Right ventricle myocardium inferior (tissue), 1 donor: ENCODE results near the gene CFAP298. TPM values are rescaled to one million over a fixed set of nuclear protein-coding genes. Genes with fewer than 3 reads are reported as not detected.
"Not testable (repeated sequence)": the region's sequence is repeated elsewhere in the genome, so short reads cannot be mapped to it uniquely, and the experiment has no call there.

Experiments used
- ATAC-seq: fragments of 200-7000 bp; cut with Tn5 transposase; one replicate; pipeline ENCODE4 v1.9.1; 2020; ENCODE audit warnings: mild to moderate bottlenecking, moderate library complexity
- DNase-seq: peaks from one replicate; pipeline ENCODE4 v3.0.0; 2021; ENCODE audit errors: missing footprints
- intact Hi-C: fragments of 100-400 bp; cut with DNase I; formaldehyde crosslinking; loops from one replicate; pipeline ENCODE4 v1.11.0; 2022
- total RNA-seq: library from RNA; stranded (reverse); fragmentation: NEBNext Ultra II Directional; extraction: Animal tissue kit (Norgen Biotek cat#: 25700); gene quantifications from one replicate; pipeline ENCODE4 v1.2.1, GENCODE V29; 2021
- donor health status: DM: no; HTN: yes; CAD: no; lungs with severe emphysema.

Gene CFAP298
- total RNA-seq, 1 donor from 2014 or later, result 18.4 TPM

DNA sequence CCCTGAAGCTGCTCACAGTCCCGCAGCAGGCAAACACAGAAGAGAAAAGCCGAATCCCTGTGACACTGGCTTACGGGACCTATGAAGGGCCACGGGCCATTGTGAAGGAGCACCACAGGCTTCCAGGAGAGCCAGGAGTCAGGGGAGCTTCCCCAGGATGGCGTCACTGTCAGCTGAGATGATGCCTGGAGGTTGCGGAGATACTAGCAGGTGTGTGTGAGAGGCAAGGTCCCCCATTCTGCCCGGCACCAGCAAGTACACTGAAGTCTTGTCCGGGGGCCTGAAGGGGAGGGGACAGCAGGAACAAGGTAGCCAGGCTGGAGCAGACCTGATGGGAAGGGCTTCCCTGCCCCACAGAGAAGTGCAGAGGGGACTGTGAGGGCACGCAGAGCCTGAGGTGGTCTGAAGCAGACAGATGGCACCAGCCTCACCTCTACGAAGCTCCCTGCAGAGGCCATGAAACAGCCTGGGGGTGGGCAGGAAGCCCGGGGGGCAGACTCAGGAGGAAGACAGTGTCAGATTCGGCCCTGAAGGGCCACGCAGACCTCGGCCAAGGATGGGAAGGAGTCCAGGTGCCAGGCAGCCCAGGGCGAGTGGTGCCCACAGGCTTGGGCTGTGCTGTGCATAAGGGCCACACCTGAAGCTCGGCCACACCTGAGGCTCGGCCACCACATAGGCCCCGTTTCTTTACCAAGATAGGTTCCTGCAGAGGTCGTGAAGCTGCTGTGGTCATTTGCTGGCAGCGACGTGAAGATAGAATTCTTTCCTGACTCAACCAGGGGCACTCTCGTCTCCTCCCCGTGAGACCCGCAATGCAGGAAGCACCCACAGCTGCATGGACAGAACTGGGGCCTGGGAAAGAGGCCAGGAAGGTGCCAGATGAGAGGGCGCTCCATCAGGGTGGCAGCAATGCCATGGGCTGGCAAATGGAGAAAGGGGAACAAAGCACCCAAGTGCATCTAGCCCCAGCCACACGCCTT is 36.9 kb downstream of the CFAP298 start:
- DNase-seq, result no peak
- intact Hi-C loops, result no loop called here
- ATAC-seq, result no peak

DNA sequence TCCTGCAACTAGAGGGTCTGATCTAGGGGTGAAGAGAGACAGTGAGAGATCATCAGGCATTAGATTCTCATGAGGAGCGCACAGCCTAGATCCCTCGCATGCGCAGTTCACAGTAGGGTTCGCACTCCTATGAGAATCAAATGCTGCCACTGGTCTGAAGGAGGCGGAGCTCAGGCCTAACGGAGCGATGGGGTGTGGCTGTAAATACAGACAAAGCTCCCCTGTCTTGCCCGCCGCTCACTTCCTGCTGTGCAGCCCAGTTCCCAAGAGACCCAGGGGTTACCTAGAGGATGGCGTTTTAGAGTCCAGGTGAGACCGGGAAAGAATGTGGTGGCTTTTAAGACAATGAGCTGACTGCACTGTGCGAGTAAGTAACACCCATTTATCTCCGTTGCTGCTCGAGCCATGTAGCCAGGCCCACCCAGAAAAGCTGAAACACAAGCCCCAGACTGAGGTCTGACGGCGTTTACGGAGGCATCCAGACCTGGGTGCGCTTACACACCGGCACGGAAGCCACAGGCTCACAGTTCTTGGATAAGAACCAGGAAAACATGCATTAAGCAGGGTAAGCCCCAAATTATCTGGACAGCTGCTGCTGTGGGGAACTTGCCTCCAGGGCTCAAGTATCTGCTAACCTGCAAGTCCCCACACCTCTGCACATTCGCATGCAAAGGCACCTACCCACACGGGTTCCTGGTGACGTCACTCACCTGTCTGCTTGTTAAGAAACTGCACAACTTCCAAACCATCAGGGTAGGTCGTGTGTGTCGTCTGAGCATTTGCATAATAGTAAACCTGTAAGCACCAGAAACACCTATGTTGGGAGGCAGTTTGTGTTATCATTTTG is 39.4 kb downstream of the CFAP298 start:
- no peak for DNase-seq
- intact Hi-C loops, result no loop called here
- ATAC-seq, result no peak

DNA sequence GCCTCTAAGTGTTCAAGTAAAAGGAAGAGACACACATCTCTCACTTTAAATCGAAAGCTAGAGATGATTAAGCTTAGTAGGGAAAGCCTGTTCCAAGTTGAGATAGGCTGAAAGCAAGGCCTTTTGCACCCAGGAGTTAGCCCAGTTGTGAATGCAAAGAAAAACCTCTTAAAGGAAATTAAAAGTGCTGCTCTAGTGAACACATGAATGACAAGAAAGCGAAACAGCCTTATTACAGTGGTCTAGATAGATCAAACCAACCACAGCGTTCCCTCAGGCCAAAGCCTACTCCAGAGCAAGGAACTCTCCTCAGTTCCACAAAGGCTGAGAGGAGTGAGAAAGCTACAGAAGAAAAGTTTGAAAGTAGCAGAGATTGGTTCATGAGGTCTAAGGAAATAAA is 41.7 kb downstream of the CFAP298 start:
- DNase-seq (no peak), ATAC-seq (no peak)
- intact Hi-C loops, result no loop called here

GRCh38 chr21:32569261-32570230 is 42.6 kb downstream of the CFAP298 start:
- DNase-seq (peak; percentile 83), ATAC-seq (peak; percentile 89)
- intact Hi-C loops, result no loop called here

DNA sequence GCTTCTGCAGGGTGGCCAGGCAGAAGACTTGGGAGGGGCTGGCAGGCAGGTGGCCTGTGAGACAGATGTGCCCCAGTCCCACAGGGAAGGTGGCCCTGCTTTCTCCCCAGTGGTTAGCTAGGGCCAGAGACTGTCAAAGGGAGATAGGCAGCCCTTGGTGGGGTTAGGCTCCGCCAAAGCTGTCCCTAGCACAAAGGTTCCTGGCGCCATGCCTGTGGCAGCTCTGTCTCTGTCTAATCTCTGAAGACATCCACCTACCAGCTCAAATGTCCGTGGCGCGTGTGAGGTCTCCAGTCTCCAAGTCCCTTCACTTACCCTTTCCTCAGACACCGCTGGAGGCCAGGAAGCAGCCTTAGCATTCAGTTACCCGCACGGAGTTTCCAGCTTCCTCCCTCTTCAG is 44.6 kb downstream of the CFAP298 start:
- no peak for DNase-seq
- ATAC-seq, result no peak
- intact Hi-C loops, result no loop called here

DNA sequence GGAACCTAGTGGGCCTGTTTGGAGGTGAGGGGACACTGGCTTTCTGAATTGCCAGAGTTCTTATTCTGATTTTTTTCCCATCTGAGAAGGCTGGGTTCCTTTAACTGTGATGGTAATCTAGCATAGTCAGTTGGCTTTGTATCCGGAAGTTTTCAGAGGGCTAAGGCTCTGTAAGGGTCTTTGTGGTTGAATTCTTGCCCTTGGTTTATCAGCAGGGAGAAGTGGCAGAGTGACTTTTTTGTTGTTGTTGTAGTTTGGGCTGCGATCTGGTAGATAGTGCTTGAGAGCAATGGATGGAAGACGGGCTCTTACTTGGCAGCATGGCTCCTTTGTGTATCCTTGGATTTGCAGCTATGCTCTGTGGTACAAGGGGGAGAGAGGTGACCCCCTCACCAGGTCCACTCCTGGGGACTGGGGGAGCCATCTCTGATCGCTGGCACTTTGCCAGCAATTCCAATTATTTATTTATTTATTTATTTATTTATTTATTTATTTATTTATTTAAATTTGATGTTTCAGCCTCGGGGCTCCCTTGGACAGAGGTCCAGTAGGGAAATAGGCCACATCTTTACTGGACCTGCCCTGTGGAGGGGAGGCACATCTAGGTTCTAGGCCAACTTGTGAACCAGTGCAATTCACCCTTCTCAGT is 45.3 kb downstream of the CFAP298 start:
- DNase-seq (no peak), ATAC-seq (no peak)
- intact Hi-C loops, result no loop called here

DNA sequence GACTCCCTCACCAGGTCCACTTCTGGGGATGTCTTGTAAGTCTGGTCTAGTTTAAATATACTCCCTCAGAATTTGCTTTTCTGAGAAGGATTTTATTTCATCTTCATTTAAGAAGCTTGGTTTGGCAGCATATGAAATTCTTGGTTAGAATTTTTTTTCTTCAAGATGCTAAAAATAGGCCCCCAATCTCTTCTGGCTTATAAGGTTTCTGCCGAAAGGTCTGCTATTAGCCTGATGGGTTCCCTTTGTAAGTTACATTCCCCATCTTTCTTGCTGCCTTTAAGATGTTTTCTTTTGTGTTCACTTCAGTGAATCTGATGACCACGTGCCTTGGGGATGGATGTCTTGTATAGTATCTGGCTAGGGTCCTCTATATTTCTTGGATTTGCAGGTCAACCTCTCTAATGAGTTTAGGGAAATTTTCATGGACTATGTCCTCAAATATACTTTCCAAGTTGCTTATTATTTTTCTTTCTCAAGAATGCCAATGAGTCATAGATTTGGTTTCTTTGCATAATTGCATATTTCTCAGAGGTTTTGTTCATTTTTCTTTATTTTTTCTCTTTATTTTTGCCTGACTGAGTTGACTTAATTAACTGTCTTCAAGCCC is 46.2 kb downstream of the CFAP298 start:
- intact Hi-C loops, result no loop called here
- no peak for ATAC-seq
- no peak for DNase-seq

DNA sequence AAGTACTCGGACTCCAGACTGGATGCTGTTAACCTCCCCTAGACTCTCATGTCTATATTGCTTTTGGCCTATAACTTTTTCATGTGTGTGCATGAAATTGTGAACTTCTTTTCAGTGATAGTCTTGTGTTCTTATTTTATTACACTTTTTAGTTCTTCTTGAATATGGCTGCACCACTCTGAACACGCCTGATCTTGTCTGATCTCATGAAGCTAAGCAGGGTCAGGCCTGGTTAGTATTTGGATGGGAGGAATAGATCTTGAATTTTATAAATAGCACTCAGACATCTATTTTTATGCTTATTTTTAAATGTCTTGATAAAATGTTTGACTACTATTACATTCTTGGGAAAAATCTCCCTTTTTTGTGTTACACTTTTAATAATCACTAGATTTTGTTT is 49.3 kb downstream of the CFAP298 start:
- DNase-seq (no peak), ATAC-seq (no peak)
- intact Hi-C loops, result loop anchor here (2.0 to 5.0 kb wide), 2 partner anchors 41 to 160 kb away; no protein-coding TSS in a partner anchor

DNA sequence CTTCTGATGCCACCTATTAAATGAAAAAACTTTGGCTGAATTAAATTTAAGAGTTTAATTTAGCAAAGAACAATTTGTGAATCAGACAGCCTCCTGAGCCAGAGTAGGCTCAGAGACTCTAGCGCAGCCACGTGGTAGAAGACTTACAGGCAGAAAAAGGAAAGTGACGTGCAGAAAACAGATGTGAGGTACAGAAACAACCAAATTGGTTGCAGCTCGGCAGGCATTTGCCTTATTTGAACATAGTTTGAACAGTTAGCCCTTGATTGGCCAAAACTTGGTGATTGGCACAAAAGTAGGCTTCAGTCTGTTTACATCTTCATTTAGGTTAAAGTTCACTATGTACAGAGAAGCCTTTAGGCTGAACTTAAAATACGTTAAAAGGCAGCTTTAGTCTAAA is 49.8 kb downstream of the CFAP298 start:
- intact Hi-C loops, result loop anchor here (2.0 to 5.0 kb wide), 2 partner anchors 40 to 160 kb away; no protein-coding TSS in a partner anchor
- peak; percentile 63 for ATAC-seq
- DNase-seq, result no peak

DNA sequence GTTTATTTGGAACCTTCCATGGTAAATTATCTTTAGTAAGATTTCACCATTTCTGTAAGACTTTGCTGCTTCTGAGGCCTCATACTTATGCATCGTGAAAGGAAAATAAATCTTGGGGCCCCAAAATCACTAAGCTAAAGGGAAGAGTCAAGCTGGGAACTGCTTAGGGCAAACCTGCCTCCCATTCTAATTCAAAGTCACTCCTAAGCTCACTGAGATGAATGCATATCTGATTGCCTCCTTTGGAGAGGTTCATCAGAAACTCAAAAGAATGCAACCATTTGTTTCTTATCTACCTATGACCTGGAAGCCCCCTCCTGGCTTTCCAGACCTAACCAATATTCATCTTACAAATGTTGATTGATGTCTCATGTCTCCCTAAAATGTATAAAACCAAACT is 50.7 kb downstream of the CFAP298 start:
- ATAC-seq, DNase-seq: not testable (repeated sequence)
- intact Hi-C loops, result loop anchor here (5.0 kb wide), 1 partner anchor 39 kb away; no protein-coding TSS in a partner anchor

GRCh38 chr21:32560896-32561295 is 51.3 kb downstream of the CFAP298 start:
- ATAC-seq (no peak), DNase-seq (no peak)
- intact Hi-C loops, result loop anchor here (5.0 kb wide), 1 partner anchor 39 kb away; no protein-coding TSS in a partner anchor

GRCh38 chr21:32559006-32559610 is 53.1 kb downstream of the CFAP298 start:
- ATAC-seq (no peak), DNase-seq (no peak)
- intact Hi-C loops, result no loop called here

GRCh38 chr21:32558106-32558505 is 54.1 kb downstream of the CFAP298 start:
- DNase-seq, result no peak
- intact Hi-C loops, result no loop called here
- no peak for ATAC-seq

DNA sequence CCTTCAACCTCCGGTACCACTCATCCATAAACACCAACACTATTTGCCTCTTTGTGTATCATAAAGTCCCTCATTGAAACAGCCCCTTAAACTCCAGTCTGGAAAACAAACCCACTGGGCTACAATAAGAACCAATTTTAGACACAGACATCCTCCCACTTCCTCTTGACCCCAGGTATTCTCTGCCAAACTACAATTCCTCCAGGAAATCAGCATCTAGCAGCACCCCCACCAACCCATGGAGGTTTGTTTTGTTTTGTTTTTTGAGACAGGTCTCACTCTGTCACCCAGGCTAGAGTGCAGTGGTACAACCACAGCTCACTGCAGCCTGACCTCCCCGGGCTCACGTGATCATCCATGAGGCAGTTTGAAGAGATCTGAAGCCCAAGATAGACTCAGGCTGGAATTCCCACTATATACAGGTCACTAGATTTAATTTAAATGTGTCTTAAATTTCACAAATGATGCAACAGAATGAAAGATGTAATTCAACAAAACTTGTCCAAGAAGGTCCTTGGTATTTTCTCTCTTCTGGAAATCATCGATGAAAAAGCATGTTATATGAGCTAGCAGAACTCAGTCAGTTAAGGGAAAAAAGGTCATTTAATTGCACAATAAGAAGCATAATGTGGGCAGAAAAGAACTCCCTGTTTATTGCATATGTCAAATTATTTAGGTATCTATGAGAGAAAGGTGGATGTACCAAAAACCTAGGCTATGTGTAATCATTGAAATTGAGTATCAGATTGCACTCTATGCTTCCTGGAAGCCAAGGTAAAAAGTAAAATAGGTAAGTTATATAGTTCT is 57.1 kb downstream of the CFAP298 start:
- ATAC-seq, result no peak
- intact Hi-C loops, result no loop called here
- DNase-seq, result no peak

DNA sequence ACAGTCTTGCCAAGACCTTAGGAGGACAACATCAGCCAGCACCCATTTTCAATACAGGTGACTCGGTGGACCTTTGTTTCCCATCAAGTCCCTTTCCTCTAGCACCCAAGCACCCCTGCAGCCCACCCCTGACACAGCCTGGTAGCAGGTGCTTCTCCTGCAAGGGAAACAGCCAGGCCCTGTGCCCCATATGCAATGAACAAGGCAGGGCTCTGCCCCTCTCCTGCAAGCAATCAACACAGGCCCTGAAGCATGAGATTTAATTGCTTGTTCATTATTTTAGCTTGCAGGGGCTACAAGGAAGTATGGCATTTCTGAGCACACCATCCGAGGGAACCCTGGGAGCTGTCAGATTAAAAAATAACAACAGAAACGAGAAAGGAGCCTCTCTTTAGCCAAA is 62.3 kb downstream of the CFAP298 start:
- no peak for ATAC-seq

GRCh38 chr21:32549440-32549839 is 62.7 kb downstream of the CFAP298 start:
- DNase-seq (no peak), ATAC-seq (no peak)
- intact Hi-C loops, result no loop called here

More for the DNA sequence above, 62.3 kb downstream of the CFAP298 start:
- intact Hi-C loops, result no loop called here
- no peak for DNase-seq
